ENCODE data around the gene INPP5F. TPM values are rescaled to one million over a fixed set of nuclear protein-coding genes. Genes with fewer than 3 reads are reported as not detected.

Gene INPP5F, protein sequence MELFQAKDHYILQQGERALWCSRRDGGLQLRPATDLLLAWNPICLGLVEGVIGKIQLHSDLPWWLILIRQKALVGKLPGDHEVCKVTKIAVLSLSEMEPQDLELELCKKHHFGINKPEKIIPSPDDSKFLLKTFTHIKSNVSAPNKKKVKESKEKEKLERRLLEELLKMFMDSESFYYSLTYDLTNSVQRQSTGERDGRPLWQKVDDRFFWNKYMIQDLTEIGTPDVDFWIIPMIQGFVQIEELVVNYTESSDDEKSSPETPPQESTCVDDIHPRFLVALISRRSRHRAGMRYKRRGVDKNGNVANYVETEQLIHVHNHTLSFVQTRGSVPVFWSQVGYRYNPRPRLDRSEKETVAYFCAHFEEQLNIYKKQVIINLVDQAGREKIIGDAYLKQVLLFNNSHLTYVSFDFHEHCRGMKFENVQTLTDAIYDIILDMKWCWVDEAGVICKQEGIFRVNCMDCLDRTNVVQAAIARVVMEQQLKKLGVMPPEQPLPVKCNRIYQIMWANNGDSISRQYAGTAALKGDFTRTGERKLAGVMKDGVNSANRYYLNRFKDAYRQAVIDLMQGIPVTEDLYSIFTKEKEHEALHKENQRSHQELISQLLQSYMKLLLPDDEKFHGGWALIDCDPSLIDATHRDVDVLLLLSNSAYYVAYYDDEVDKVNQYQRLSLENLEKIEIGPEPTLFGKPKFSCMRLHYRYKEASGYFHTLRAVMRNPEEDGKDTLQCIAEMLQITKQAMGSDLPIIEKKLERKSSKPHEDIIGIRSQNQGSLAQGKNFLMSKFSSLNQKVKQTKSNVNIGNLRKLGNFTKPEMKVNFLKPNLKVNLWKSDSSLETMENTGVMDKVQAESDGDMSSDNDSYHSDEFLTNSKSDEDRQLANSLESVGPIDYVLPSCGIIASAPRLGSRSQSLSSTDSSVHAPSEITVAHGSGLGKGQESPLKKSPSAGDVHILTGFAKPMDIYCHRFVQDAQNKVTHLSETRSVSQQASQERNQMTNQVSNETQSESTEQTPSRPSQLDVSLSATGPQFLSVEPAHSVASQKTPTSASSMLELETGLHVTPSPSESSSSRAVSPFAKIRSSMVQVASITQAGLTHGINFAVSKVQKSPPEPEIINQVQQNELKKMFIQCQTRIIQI
- total RNA-seq, result 12.7 and 15.9 TPM in 2 replicates

DNA sequence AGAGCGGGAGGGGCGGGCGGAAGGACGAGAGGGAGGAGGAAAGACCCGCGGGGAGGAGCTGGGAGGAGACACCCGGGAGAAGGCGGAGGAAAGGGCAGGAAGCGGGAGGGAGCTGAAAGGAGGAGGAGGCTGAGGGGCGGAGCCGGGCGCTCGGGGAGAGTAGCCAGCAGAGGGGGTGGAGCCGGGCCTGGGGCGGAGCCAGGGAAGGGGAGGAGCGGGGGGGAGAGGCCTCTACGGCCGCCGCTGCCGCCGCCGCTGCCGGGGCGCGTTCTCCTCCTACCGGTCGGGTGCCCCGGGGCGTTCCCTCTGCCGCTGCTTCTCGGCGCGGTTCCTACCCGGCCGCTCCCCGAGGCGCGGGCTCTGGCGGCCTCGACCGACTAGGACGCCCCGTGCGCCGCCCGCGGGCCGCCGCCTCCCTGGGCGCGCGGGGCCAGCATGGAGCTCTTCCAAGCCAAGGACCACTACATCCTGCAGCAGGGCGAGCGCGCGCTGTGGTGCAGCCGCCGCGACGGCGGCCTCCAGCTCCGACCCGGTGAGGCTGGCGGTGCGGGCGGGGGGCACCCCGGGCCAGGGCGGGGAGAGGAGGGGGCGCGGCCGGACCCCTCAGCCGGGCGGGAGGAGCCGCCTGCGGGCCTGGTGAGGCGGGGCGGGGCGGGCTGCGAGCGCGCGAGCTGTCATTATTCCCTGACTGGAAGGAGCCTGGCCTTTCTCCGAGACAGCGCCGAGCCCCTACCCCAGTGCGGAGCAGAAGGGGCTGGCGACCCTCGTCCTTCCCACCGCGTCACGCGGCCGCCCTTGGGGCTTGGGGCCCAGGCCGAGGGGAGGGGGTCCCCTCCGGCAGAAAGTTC, at the start of gene INPP5F:
INPP5F (plus strand) TSS at position 223 of the 848 bp plus-strand sequence; CDS start at position 436, 213 bp downstream.

DNA sequence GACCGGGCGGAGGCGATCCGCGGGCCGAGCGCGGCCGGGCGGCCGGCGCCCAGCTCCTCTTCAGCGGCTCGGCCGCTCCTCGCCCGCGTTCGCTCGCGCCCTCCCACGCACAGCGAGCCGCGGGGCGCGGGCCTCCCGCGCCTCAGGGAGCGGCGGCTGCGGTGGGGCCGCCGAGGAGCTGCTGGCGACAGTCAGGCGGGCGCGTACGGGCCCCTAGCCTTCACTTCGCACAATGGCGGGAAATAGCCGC, 146.7 kb downstream of the INPP5F start, which contains the start of gene MCMBP:
MCMBP (minus strand) TSS at position 234 of the 250 bp plus-strand sequence. CDS start 259 bp downstream, outside the sequence.

Other genes with a start within 250 kb of the INPP5F start
- gene RGS10, start 183.3 kb upstream of the INPP5F start, total RNA-seq, result 73.3 and 87.4 TPM in 2 replicates
- 45.4 and 45.8 TPM in 2 replicates for gene TIAL1, start 129.1 kb upstream of the INPP5F start, total RNA-seq
- gene BAG3, start 74.7 kb upstream of the INPP5F start, total RNA-seq, result 58.0 and 72.6 TPM in 2 replicates
- gene MCMBP, start 146.8 kb downstream of the INPP5F start, total RNA-seq, result 44.1 and 66.6 TPM in 2 replicates
- 15.7 and 22.3 TPM in 2 replicates for gene SEC23IP, start 166.7 kb downstream of the INPP5F start, total RNA-seq